Activated CD8-positive, alpha-beta T cell treated with anti-CD3 and anti-CD28 coated beads for 36 hours (primary cell): ENCODE data around the gene ZNF609. TPM values are rescaled to one million over a fixed set of nuclear protein-coding genes. Genes with fewer than 3 reads are reported as not detected.

Source experiments
- ATAC-seq: fragments of 200-7000 bp; cut with Tn5 transposase; one replicate; pipeline ENCODE4 v1.10.0; 2021; ENCODE audit warnings: mild to moderate bottlenecking, moderate library complexity
- CTCF ChIA-PET: fragments of 350-600 bp; sonication (Branson Sonifier 250); formaldehyde crosslinking; loops from one replicate; lab custom pipeline; 2021; ENCODE audit warnings: antibody characterized with exemption; lab: Charles Lee
- POLR2A ChIA-PET: fragments of 350-600 bp; sonication (Branson Sonifier 250); formaldehyde crosslinking; loops from one replicate; lab custom pipeline; 2021; ENCODE audit warnings: antibody characterized with exemption; lab: Charles Lee
- DNase-seq: peaks from one replicate; pipeline ENCODE4 v3.0.0-alpha.2; 2020
- H3K27ac Mint-ChIP-seq: one replicate; pipeline ENCODE4 v1.8.0; 2021; ENCODE audit warnings: mild to moderate bottlenecking, mixed read lengths
- H3K27me3 Mint-ChIP-seq: one replicate; pipeline ENCODE4 v1.8.0; 2021; ENCODE audit warnings: mixed read lengths
- H3K36me3 Mint-ChIP-seq: one replicate; pipeline ENCODE4 v1.8.0; 2021; ENCODE audit warnings: low read depth, mixed read lengths
- H3K4me1 Mint-ChIP-seq: one replicate; pipeline ENCODE4 v1.8.0; 2021; ENCODE audit warnings: low read depth, mixed read lengths
- H3K4me3 Mint-ChIP-seq: one replicate; pipeline ENCODE4 v1.8.0; 2021; ENCODE audit warnings: mild to moderate bottlenecking, moderate library complexity, mixed read lengths
- H3K9me3 Mint-ChIP-seq: one replicate; pipeline ENCODE4 v1.8.0; 2021; ENCODE audit warnings: mixed read lengths
- intact Hi-C: fragments of 100-400 bp; cut with micrococcal nuclease; formaldehyde crosslinking; loops from one replicate; pipeline ENCODE4 v1.10.0; 2022
- total RNA-seq, 2 experiments: library from RNA; stranded (reverse); gene quantifications; one replicate each; pipeline ENCODE4 v1.2.3, GENCODE V29; 2021
- TF ChIP-seq, protein P1 (sequence below): fragments of 200-600 bp; IDR thresholded peaks from one replicate; pipeline ENCODE4 v1.8.0; 2022; ENCODE audit warnings: antibody characterized with exemption, mild to moderate bottlenecking

Gene ZNF609
- total RNA-seq, 2 experiments from 2014 or later: 37.2 to 39.6 TPM

GRCh38 chr15:64549860-64550259, 89.5 kb downstream of the ZNF609 start:
- ChIA-PET POLR2A (interaction anchor here (0.6 to 0.7 kb wide), 2 partner anchors 36 to 176 kb away, joined by 3 read pairs; no protein-coding TSS in a partner anchor), CTCF (no interaction called here)
- intact Hi-C loops: no loop called here
- DNase-seq (no peak), ATAC-seq (no peak)
- peaks cover 34% of the 10 kb centered on the region for H3K4me1 Mint-ChIP-seq
- H3K4me3 Mint-ChIP-seq: no peak overlapping the region
- H3K9me3 Mint-ChIP-seq: no peaks in the 10 kb centered on the region
- peaks cover 14% of the 10 kb centered on the region for H3K36me3 Mint-ChIP-seq
- H3K27me3 Mint-ChIP-seq: no peaks in the 10 kb centered on the region
- TF ChIP-seq, protein P1, sequence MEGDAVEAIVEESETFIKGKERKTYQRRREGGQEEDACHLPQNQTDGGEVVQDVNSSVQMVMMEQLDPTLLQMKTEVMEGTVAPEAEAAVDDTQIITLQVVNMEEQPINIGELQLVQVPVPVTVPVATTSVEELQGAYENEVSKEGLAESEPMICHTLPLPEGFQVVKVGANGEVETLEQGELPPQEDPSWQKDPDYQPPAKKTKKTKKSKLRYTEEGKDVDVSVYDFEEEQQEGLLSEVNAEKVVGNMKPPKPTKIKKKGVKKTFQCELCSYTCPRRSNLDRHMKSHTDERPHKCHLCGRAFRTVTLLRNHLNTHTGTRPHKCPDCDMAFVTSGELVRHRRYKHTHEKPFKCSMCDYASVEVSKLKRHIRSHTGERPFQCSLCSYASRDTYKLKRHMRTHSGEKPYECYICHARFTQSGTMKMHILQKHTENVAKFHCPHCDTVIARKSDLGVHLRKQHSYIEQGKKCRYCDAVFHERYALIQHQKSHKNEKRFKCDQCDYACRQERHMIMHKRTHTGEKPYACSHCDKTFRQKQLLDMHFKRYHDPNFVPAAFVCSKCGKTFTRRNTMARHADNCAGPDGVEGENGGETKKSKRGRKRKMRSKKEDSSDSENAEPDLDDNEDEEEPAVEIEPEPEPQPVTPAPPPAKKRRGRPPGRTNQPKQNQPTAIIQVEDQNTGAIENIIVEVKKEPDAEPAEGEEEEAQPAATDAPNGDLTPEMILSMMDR: no peak
- no peak overlapping the region for H3K27ac Mint-ChIP-seq

DNA sequence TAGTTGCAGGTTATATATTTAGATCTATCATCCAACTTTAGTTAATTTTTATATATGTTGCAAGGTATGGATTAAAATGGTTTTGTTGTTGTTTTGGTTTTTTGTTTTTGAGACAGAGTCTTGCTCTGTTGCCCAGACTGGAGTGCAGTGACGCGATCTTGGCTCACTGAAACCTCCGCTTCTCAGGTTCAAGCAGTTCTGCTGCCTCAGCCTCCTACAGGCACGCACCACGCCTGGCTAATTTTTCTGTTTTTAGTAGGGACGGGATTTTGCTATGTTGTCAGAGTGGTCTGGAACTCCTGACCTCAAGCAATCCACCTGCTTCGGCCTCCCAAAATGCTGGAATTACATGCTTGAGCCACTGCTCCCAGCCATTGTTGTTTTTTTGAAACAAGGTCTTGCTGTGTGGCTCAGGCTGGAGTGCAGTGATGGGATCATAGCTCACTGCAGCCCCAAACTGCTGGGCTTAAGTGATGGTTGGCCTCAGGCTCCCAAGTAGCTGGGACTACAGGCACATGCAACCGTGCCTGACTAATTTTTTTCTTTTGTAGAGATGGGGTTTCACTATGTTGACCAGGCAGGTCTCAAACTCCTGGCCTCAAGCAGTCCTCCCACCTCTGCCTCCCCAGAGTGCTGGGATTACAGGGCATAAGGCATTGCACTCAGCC, 92.0 kb downstream of the ZNF609 start:
- Mint-ChIP-seq H3K4me3 (no peak overlapping the region), H3K36me3 (peaks cover 10% of the 10 kb centered on the region), H3K27ac (no peak overlapping the region), H3K27me3 (no peaks in the 10 kb centered on the region), H3K4me1 (peaks cover 33% of the 10 kb centered on the region), H3K9me3 (no peaks in the 10 kb centered on the region)
- ATAC-seq: no peak
- CTCF ChIA-PET: interaction anchor here (0.7 to 1.5 kb wide), 3 partner anchors 17 to 99 kb away, joined by 3 to 4 read pairs (median 3); no protein-coding TSS in a partner anchor
- intact Hi-C loops: no loop called here
- POLR2A ChIA-PET: interaction anchor here (0.6 kb wide), 1 partner anchor 705 kb away, joined by 3 read pairs; no protein-coding TSS in a partner anchor
- no peak for DNase-seq
- TF ChIP-seq, protein P1: no peak

DNA sequence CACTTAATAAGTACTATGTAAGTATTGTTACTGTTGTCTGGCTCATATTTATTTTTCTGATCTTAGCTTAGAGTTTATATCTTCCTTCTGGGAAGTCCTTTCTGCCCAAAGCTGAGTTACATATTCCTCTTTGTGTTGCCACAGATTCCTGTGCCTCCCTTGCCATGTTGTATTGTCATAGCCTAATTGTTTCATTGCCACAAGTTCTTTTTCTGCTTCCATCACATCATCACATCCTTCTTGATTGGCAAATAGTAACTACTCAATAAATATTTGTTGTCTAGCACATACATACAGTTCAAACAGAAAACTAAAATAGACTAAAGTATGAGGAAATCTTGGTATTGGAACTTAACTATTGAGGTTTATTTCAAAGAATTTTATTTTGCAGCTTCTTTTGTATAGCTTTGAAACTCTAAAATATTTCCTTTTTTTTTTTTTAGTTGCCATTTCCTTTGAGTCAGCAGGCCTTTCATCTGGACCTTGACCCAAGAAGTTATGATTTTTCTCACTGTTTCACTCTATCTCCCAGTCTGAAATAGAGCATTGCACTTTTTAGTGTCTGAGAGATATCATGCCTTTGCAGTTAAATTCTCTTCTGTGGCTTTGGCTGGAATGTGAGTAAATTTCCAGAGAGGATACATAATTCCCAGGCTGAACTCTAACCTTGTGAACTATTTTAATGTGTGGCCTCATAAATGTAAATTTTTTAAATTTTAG, 98.2 kb downstream of the ZNF609 start:
- Mint-ChIP-seq H3K36me3 (peaks cover 16% of the 10 kb centered on the region), H3K4me3 (no peak overlapping the region), H3K9me3 (no peaks in the 10 kb centered on the region), H3K4me1 (peaks cover 41% of the 10 kb centered on the region), H3K27ac (no peak overlapping the region), H3K27me3 (no peaks in the 10 kb centered on the region)
- TF ChIP-seq, protein P1: no peak
- DNase-seq (no peak), ATAC-seq (no peak)
- intact Hi-C loops: no loop called here
- POLR2A ChIA-PET: interaction anchor here (0.6 to 1.2 kb wide), 3 partner anchors 8 to 83 kb away, joined by 3 read pairs; no protein-coding TSS in a partner anchor
- CTCF ChIA-PET: interaction anchor here (1.2 kb wide), 1 partner anchor 10 kb away, joined by 3 read pairs; no protein-coding TSS in a partner anchor

GRCh38 chr15:64559243-64559642, 98.9 kb downstream of the ZNF609 start:
- Mint-ChIP-seq H3K27me3 (no peaks in the 10 kb centered on the region), H3K4me1 (peaks cover 44% of the 10 kb centered on the region), H3K9me3 (no peaks in the 10 kb centered on the region), H3K27ac (no peak overlapping the region), H3K36me3 (peaks cover 17% of the 10 kb centered on the region), H3K4me3 (no peak overlapping the region)
- DNase-seq (no peak), ATAC-seq (no peak)
- ChIA-PET CTCF (interaction anchor here (1.2 kb wide), 1 partner anchor 10 kb away, joined by 3 read pairs; no protein-coding TSS in a partner anchor), POLR2A (interaction anchor here (1.0 kb wide), 1 partner anchor 17 kb away, joined by 3 read pairs; no protein-coding TSS in a partner anchor)
- intact Hi-C loops: no loop called here
- TF ChIP-seq, protein P1: no peak
